Measurements from ENCODE around the gene CEP112. TPM values are rescaled to one million over a fixed set of nuclear protein-coding genes. Genes with fewer than 3 reads are reported as not detected.

Gene CEP112
- total and polyA plus RNA-seq, 2 of the 13 experiments (the other 11 are each of a cell fraction or from before 2014, with no cell fraction given): 1.2 to 3.4 TPM

DNA sequence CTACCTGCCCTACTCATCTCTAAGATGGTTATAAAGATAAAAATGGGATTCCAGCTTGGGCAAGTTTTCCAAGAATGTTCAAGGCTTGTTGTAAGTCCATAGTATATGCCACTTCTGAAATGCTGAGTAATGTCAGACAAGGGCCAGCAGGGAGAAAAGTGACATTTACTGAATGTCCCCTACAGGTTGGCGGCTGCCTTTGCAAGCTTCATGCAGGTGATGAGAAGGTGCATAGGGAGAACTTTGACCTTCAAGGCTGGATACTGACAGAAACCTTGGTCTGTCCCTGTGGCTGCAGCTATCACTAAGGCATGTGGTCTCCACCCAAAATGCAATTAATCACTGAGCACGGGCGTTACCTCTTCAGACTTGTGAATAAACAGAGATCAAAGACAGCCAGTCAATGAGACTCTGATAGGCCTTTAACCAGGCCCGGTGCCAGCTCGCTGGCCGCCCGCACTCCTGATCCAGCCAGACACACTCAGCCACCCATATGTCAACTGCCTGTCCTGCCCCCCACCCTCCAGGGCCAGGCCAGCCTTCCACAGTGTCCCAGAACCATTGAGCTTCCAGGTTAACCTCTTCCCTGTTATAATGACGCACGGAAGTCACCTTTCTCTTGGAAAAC is 603.6 kb downstream of the CEP112 start (continued):
- TF ChIP-seq, protein P1, sequence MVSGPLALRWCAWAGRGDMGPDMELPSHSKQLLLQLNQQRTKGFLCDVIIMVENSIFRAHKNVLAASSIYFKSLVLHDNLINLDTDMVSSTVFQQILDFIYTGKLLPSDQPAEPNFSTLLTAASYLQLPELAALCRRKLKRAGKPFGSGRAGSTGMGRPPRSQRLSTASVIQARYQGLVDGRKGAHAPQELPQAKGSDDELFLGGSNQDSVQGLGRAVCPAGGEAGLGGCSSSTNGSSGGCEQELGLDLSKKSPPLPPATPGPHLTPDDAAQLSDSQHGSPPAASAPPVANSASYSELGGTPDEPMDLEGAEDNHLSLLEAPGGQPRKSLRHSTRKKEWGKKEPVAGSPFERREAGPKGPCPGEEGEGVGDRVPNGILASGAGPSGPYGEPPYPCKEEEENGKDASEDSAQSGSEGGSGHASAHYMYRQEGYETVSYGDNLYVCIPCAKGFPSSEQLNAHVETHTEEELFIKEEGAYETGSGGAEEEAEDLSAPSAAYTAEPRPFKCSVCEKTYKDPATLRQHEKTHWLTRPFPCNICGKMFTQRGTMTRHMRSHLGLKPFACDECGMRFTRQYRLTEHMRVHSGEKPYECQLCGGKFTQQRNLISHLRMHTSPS (CRISPR knock-in tag; IDR thresholded peaks at IDR 0.05; ENCODE audit: low read depth): no peak
- TF ChIP-seq RXRA (CRISPR knock-in tag; IDR thresholded peaks at IDR 0.05): peak; percentile 78; the same call in 1 of the 2 replicates
- no peak for TF ChIP-seq ZNF432 (CRISPR knock-in tag; IDR thresholded peaks at IDR 0.05; ENCODE audit: borderline replicate concordance)
- no peak for TF ChIP-seq NR1H2 (CRISPR knock-in tag; IDR thresholded peaks at IDR 0.05; ENCODE audit: borderline replicate concordance, low read depth)
- TF ChIP-seq RBFOX2 (IDR thresholded peaks at IDR 0.05; ENCODE audit: low read depth, low read length): no peak
- TF ChIP-seq ZNF569 (CRISPR knock-in tag; IDR thresholded peaks at IDR 0.05; ENCODE audit: borderline replicate concordance): no peak
- TF ChIP-seq ZNF816 (CRISPR knock-in tag; IDR thresholded peaks at IDR 0.05; ENCODE audit: borderline replicate concordance): no peak
- TF ChIP-seq, protein P2, sequence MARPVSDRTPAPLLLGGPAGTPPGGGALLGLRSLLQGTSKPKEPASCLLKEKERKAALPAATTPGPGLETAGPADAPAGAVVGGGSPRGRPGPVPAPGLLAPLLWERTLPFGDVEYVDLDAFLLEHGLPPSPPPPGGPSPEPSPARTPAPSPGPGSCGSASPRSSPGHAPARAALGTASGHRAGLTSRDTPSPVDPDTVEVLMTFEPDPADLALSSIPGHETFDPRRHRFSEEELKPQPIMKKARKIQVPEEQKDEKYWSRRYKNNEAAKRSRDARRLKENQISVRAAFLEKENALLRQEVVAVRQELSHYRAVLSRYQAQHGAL (CRISPR knock-in tag; IDR thresholded peaks at IDR 0.05; ENCODE audit: not compliant biosample characterization): no peak
- no peak for TF ChIP-seq GPN1 (CRISPR knock-in tag; IDR thresholded peaks at IDR 0.05; ENCODE audit: borderline replicate concordance)
- TF ChIP-seq ZC3H13 (CRISPR knock-in tag; IDR thresholded peaks at IDR 0.05): no peak
- TF ChIP-seq TBL1XR1 (IDR thresholded peaks at IDR 0.05; ENCODE audit: borderline replicate concordance, low read length, partially characterized antibody): no peak
- TF ChIP-seq TGIF2 (CRISPR knock-in tag; IDR thresholded peaks at IDR 0.05): no peak
- TF ChIP-seq ZFP36L2 (CRISPR knock-in tag; IDR thresholded peaks at IDR 0.05): no peak
- 0 out of 2 replicates have a peak, but pooled peaks have one; percentile 49 for TF ChIP-seq ZNF337 (CRISPR knock-in tag; IDR thresholded peaks at IDR 0.05; ENCODE audit: borderline replicate concordance, low read depth)
- TF ChIP-seq, protein P3, sequence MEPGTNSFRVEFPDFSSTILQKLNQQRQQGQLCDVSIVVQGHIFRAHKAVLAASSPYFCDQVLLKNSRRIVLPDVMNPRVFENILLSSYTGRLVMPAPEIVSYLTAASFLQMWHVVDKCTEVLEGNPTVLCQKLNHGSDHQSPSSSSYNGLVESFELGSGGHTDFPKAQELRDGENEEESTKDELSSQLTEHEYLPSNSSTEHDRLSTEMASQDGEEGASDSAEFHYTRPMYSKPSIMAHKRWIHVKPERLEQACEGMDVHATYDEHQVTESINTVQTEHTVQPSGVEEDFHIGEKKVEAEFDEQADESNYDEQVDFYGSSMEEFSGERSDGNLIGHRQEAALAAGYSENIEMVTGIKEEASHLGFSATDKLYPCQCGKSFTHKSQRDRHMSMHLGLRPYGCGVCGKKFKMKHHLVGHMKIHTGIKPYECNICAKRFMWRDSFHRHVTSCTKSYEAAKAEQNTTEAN (CRISPR knock-in tag; conservative IDR thresholded peaks at IDR 0.05): no peak
- TF ChIP-seq ZSCAN29 (CRISPR knock-in tag; conservative IDR thresholded peaks at IDR 0.05): no peak
- TF ChIP-seq EP300 (IDR thresholded peaks at IDR 0.05; ENCODE audit: low read depth in 2 of 2, low read length in 2 of 2): peak in 1 of 2 experiments; percentile 90; a peak in 2 of 4 replicates
- peak; percentile 80 for TF ChIP-seq EP300 (CRISPR knock-in tag; IDR thresholded peaks at IDR 0.05; ENCODE audit: borderline replicate concordance)
- TF ChIP-seq ZFX (CRISPR knock-in tag; IDR thresholded peaks at IDR 0.05; ENCODE audit: low read depth): peak; percentile 47
- TF ChIP-seq SMAD1 (CRISPR knock-in tag; IDR thresholded peaks at IDR 0.05; ENCODE audit: borderline replicate concordance, low read depth): no peak
- TF ChIP-seq ARHGAP35 (CRISPR knock-in tag; IDR thresholded peaks at IDR 0.05; ENCODE audit: borderline replicate concordance): no peak
- TF ChIP-seq YEATS4 (CRISPR knock-in tag; IDR thresholded peaks at IDR 0.05; ENCODE audit: borderline replicate concordance): no peak
- peak; percentile 70; the same call in 1 of the 2 replicates for TF ChIP-seq ZNF605 (CRISPR knock-in tag; IDR thresholded peaks at IDR 0.05)
- TF ChIP-seq, protein P4, sequence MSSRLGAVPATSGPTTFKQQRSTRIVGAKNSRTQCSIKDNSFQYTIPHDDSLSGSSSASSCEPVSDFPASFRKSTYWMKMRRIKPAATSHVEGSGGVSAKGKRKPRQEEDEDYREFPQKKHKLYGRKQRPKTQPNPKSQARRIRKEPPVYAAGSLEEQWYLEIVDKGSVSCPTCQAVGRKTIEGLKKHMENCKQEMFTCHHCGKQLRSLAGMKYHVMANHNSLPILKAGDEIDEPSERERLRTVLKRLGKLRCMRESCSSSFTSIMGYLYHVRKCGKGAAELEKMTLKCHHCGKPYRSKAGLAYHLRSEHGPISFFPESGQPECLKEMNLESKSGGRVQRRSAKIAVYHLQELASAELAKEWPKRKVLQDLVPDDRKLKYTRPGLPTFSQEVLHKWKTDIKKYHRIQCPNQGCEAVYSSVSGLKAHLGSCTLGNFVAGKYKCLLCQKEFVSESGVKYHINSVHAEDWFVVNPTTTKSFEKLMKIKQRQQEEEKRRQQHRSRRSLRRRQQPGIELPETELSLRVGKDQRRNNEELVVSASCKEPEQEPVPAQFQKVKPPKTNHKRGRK (CRISPR knock-in tag; IDR thresholded peaks at IDR 0.05): no peak
- TF ChIP-seq FOXA1 (IDR thresholded peaks at IDR 0.05): no peak
- TF ChIP-seq FOXA1 (CRISPR knock-in tag; IDR thresholded peaks at IDR 0.05): peak; percentile 90

Data from HepG2 (cell line).